Loucy (cell line): ENCODE results near the gene TMEM163.

ENCODE experiments used
- H2AFZ ChIP-seq: fragments of 200-600 bp; sonication (generic); 2 replicates; pipeline ENCODE4 v1.6.0; 2016; ENCODE audit warnings: antibody characterized with exemption, mild to moderate bottlenecking, low read length, moderate library complexity
- H3F3A ChIP-seq: fragments of 200-600 bp; 2 replicates; pipeline ENCODE4 v1.6.0; 2016; ENCODE audit warnings: antibody characterized with exemption, low read depth, mild to moderate bottlenecking
- H3K27me3 ChIP-seq: fragments of 200-600 bp; sonication (generic); 2 replicates; pipeline ENCODE4 v1.6.1; 2014; ENCODE audit warnings: low read length, mild to moderate bottlenecking; ENCODE audit not compliant: insufficient read depth, poor library complexity, severe bottlenecking
- H3K36me3 ChIP-seq: fragments of 200-600 bp; sonication (generic); 2 replicates; pipeline ENCODE4 v1.6.1; 2016; ENCODE audit warnings: low read length; ENCODE audit not compliant: insufficient read depth
- H3K4me1 ChIP-seq: fragments of 200-600 bp; sonication (generic); 2 replicates; pipeline ENCODE4 v1.5.1; 2014; ENCODE audit warnings: low read length, mild to moderate bottlenecking; ENCODE audit not compliant: insufficient read depth, poor library complexity, severe bottlenecking
- H3K4me2 ChIP-seq: fragments of 200-600 bp; sonication (generic); 2 replicates; pipeline ENCODE4 v1.6.0; 2014; ENCODE audit warnings: antibody characterized with exemption, low read length, low read depth, mild to moderate bottlenecking; ENCODE audit not compliant: poor library complexity, severe bottlenecking
- H3K4me3 ChIP-seq: fragments of 200-600 bp; sonication (generic); 2 replicates; pipeline ENCODE4 v1.5.1; 2014; ENCODE audit warnings: low read length, mild to moderate bottlenecking, mixed read lengths; ENCODE audit not compliant: poor library complexity, severe bottlenecking
- H3K79me2 ChIP-seq: fragments of 200-600 bp; sonication (generic); 2 replicates; pipeline ENCODE4 v1.6.1; 2014; ENCODE audit warnings: low read length; ENCODE audit not compliant: insufficient read depth
- H3K9ac ChIP-seq: fragments of 200-600 bp; sonication (generic); 2 replicates; pipeline ENCODE4 v1.6.0; 2014; ENCODE audit warnings: mild to moderate bottlenecking, low read depth, low read length, moderate library complexity; ENCODE audit not compliant: poor library complexity, severe bottlenecking
- H3K9me2 ChIP-seq: fragments of 200-600 bp; sonication (generic); replicated peaks from 2 replicates; pipeline ENCODE4 v1.6.1; 2016; ENCODE audit warnings: low read depth, low read length, mixed read lengths
- H3K9me3 ChIP-seq: fragments of 200-600 bp; sonication (generic); 2 replicates; pipeline ENCODE4 v1.6.1; 2014; ENCODE audit warnings: mild to moderate bottlenecking, antibody characterized with exemption, low read length, low read depth; ENCODE audit not compliant: insufficient read depth
- H4K20me1 ChIP-seq: fragments of 200-600 bp; sonication (generic); 2 replicates; pipeline ENCODE4 v1.6.0; 2014; ENCODE audit warnings: antibody characterized with exemption, low read length, mild to moderate bottlenecking; ENCODE audit not compliant: insufficient read depth, poor library complexity, severe bottlenecking
- CTCF ChIP-seq: fragments of 200-600 bp; sonication (generic); conservative IDR thresholded peaks from 2 replicates; pipeline ENCODE4 v1.5.1; 2014; ENCODE audit warnings: mild to moderate bottlenecking, antibody characterized with exemption, low read length
- EZH2phosphoT487 ChIP-seq: fragments of 200-600 bp; IDR thresholded peaks from 2 replicates; pipeline ENCODE4 v1.6.1; 2018; ENCODE audit warnings: antibody characterized with exemption, mild to moderate bottlenecking, moderate library complexity, borderline replicate concordance

The TMEM163 gene

GRCh38 chr2:134712299-134712698 lies 6.5 kb downstream of the TMEM163 start:
- Histone ChIP-seq H4K20me1 (no peaks in the 10 kb centered on the region), H3K9ac (no peak overlapping the region), H3K4me3 (no peak overlapping the region), H3F3A (no peaks in the 10 kb centered on the region), H2AFZ (peak overlapping the region; percentile 51; the same call in 1 of the 2 replicates), H3K79me2 (no peaks in the 10 kb centered on the region), H3K27me3 (no peaks in the 10 kb centered on the region), H3K36me3 (no peaks in the 10 kb centered on the region), H3K9me3 (no peaks in the 10 kb centered on the region), H3K4me2 (no peak overlapping the region), H3K4me1 (peaks cover 29% of the 10 kb centered on the region), H3K9me2 (no peaks in the 10 kb centered on the region)
- TF ChIP-seq EZH2phosphoT487 (no peak), CTCF (no peak)

- Histone ChIP-seq H3K4me3 (no peak overlapping the region), H4K20me1 (no peaks in the 10 kb centered on the region), H3K9ac (no peak overlapping the region), H3K9me3 (no peaks in the 10 kb centered on the region), H2AFZ (no peak overlapping the region), H3K4me1 (peaks cover 35% of the 10 kb centered on the region), H3K9me2 (no peaks in the 10 kb centered on the region), H3K79me2 (no peaks in the 10 kb centered on the region), H3K4me2 (no peak overlapping the region), H3F3A (no peaks in the 10 kb centered on the region), H3K36me3 (no peaks in the 10 kb centered on the region), H3K27me3 (no peaks in the 10 kb centered on the region)
- no peak for TF ChIP-seq EZH2phosphoT487
- no peak for TF ChIP-seq CTCF
Measured at GRCh38 chr2:134711692-134712091, 7.1 kb downstream of the TMEM163 start.

GRCh38 chr2:134707330-134707676 lies 11.5 kb downstream of the TMEM163 start:
- TF ChIP-seq CTCF (no peak), EZH2phosphoT487 (no peak)
- Histone ChIP-seq H3K79me2 (no peaks in the 10 kb centered on the region), H2AFZ (no peak overlapping the region), H3K36me3 (no peaks in the 10 kb centered on the region), H3K9ac (no peak overlapping the region), H3K4me1 (peaks cover 25% of the 10 kb centered on the region), H3K4me3 (no peak overlapping the region), H3K9me2 (no peaks in the 10 kb centered on the region), H4K20me1 (no peaks in the 10 kb centered on the region), H3K27me3 (no peaks in the 10 kb centered on the region), H3F3A (no peaks in the 10 kb centered on the region), H3K4me2 (peak overlapping the region; percentile 57), H3K9me3 (no peaks in the 10 kb centered on the region)
